ENCODE results near the gene PDLIM5.
"Not testable (repeated sequence)": the region's sequence is repeated elsewhere in the genome, so short reads cannot be mapped to it uniquely, and the experiment has no call there.

The PDLIM5 gene

DNA sequence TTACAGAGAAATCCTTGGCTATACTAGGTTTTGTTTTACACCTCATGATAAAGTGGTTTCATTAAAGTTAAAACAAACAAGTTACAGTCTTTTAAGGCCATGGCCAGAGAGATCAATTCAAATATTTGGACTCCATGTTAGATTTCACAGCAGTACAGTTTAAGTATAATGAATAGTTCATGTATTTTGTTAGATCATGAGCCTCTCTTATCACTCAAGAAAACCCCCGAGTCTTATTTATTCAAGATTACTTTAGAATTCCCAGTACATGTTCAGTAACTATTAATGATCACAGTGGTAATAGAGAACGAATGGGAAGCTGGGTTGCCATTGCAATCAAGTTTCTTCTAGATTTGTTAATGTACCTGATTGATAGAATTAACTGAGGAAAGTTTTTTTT is 15.2 kb downstream of the PDLIM5 start:
- peaks cover 5% of the 10 kb centered on the region for H3K9me3 Mint-ChIP-seq (ENCODE audit: low read depth)
- no peaks in the 10 kb centered on the region for H3K4me1 Mint-ChIP-seq (ENCODE audit: low read depth)
- H3K4me3 Mint-ChIP-seq, result no peak overlapping the region
- no peaks in the 10 kb centered on the region for H3K27me3 Mint-ChIP-seq
- H3K27ac Mint-ChIP-seq, result no peak overlapping the region
- H3K36me3 Mint-ChIP-seq, result peaks cover 14% of the 10 kb centered on the region

DNA sequence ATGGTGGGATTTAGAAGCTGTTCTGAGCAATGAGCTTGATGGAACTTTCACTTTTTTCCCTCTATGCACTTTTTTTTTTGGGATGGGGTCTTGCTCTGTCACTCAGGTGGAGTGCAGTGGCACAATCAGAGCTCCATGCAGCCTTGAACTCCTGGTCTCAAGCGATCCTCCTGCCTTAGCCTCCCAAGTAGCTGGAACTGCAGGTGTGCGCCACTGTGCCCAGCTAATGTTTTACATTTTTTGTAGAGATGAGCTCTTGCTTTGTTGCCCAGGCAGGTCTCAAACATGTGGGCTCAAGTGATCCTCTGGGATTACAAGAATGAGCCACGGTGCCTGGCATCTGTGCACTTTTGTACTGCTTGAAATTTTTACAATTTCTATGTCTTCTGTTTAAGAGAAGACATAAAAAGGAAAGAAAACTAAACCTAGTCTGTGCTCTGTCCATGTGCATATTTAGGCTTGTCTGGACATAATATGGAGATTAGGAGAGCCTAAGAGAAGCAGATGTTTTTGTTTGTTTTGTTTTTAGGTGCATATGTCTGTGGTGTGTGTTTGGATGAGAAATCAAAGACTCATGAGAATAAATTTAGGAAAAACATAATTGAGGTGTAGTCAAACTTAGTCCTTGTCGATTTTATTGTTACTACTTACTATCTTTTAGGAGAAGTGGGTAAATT is 16.5 kb downstream of the PDLIM5 start:
- Mint-ChIP-seq H3K4me3 (no peak overlapping the region), H3K36me3 (peaks cover 14% of the 10 kb centered on the region), H3K4me1 (ENCODE audit: low read depth) (no peaks in the 10 kb centered on the region), H3K27ac (no peak overlapping the region), H3K9me3 (ENCODE audit: low read depth) (peaks cover 5% of the 10 kb centered on the region), H3K27me3 (no peaks in the 10 kb centered on the region)

DNA sequence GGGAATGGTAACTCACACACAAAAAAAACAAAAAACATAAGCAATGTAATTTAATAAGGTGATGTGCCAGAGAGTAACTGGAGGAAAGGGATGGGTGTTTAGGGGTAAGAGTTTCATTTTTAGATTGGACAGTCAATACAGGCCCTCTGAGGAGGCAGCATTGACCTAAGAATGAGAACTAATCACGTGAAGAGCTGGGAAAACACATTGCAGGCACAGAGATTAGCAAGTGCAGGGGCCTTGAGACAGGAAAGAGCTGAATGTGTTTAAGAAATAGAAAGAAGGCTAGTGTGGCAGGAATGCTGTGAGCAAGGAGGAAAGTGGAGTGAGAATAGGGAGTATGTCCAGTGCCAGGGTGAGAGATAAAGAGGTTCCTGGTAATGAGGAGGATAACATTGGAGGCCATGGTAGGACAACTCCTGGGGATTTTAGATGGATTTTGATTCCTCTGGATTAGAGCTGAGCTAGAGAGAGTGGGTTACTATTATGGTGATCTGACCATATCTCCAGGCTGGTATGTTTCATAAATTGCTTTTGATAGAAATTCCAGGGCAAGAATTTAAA is 17.6 kb downstream of the PDLIM5 start:
- Mint-ChIP-seq H3K4me1 (ENCODE audit: low read depth) (no peaks in the 10 kb centered on the region), H3K27ac (no peak overlapping the region), H3K4me3 (no peak overlapping the region), H3K9me3 (ENCODE audit: low read depth) (peaks cover 5% of the 10 kb centered on the region), H3K36me3 (peaks cover 16% of the 10 kb centered on the region), H3K27me3 (no peaks in the 10 kb centered on the region)

DNA sequence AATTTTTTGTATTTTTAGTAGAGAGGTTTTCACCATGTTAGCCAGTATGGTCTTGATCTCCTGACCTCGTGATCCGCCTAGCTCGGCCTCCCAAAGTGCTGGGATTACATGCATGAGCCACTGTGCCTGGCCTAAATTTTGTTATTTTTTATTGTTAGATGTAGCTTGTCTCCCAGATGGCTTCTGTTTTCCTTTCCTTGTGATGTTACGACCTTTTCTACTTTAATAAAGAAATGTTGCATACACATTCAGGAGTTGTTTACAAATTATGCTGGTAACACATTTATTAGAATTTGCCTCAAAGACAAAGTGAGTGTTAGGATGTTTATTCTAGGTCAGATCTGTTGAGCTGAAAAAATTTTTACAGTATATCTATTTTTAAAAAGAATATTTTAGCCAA is 18.4 kb downstream of the PDLIM5 start:
- H3K9me3 Mint-ChIP-seq (ENCODE audit: low read depth), result peaks cover 5% of the 10 kb centered on the region

DNA sequence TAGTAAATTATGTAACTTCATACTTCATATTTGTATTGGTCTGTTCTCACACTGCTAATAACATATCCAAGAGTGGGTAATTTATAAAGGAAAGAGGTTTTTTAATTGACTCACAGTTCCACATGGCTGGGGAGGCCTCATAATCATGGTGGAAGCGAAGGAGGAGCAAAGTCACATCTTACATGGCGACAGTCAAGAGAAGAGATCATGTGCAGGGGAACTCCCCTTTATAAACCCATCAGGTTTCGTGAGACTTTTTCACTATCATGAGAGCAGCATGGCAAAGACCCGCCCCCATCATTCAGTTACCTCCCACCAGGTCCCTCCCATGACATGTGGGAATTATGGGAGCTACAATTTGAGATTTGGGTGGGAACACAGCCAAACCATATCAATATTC is 19.0 kb downstream of the PDLIM5 start:
- not testable (repeated sequence) for H3K4me1 Mint-ChIP-seq (ENCODE audit: low read depth); H3K27me3 Mint-ChIP-seq; H3K27ac Mint-ChIP-seq; H3K9me3 Mint-ChIP-seq (ENCODE audit: low read depth); H3K4me3 Mint-ChIP-seq
- H3K36me3 Mint-ChIP-seq, result peaks cover 15% of the 10 kb centered on the region

More for the DNA sequence above, 18.4 kb downstream of the PDLIM5 start:
- H3K27ac Mint-ChIP-seq, result no peak overlapping the region
- no peaks in the 10 kb centered on the region for H3K27me3 Mint-ChIP-seq
- no peak overlapping the region for H3K4me3 Mint-ChIP-seq
- H3K36me3 Mint-ChIP-seq, result peaks cover 16% of the 10 kb centered on the region
- H3K4me1 Mint-ChIP-seq (ENCODE audit: low read depth), result no peaks in the 10 kb centered on the region

DNA sequence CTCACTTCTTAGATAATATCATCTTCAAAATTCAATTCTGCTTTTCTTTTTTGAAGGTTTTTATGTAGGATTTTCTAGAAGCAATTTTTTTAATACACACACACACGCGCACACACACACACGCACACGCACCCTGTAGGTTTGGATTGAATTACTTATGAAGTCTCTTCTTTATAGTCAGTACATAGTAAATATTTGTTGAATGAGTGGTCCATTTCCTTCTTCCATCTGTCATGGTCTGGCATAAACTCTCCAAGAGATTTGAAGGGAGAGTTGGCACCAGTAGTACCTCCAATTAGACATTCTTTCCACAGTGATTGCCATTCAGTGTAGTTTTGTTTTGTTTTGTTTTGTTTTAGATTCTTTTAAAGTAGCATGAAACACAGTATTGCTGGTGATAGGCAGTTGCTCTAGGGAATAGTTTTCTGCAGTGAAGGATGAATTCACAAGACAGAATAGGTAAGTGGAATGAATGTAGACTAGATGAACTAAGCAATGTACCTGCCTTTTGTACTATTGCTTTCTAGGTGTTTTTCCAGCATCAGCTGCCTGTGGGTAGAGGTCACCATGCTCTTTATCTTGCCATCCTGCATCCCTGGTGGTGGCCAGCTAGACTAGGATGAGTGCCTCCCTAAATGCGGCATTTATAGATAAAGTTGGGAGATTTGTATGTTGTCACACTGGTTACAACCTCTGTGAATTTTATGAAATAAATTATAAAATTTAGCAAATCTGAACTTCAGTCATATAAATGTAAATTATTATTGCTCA is 20.5 kb downstream of the PDLIM5 start:
- no peaks in the 10 kb centered on the region for H3K27me3 Mint-ChIP-seq
- H3K36me3 Mint-ChIP-seq, result peaks cover 14% of the 10 kb centered on the region
- peaks cover 5% of the 10 kb centered on the region for H3K9me3 Mint-ChIP-seq (ENCODE audit: low read depth)
- H3K27ac Mint-ChIP-seq, result no peak overlapping the region
- H3K4me1 Mint-ChIP-seq (ENCODE audit: low read depth), result peaks cover 1% of the 10 kb centered on the region
- no peak overlapping the region for H3K4me3 Mint-ChIP-seq

DNA sequence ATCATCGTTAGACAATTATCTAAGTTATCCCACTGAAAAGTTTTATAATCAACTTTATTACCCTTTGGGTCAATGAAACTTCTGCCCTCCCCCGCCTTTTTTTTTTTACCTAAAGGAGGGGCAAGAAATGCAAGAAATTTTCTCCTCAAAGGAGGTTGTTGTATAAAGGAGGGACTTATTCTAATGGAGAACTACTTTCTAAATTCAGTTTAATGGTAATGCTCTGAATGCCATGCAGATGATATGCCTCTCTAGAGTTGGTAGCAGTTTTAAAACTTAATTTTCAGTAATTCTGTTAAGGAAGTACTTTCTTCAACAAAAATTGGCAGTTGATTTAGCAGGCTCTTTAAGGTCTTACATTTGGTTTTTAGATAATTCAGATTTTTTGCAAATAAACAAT is 23.3 kb downstream of the PDLIM5 start:
- Mint-ChIP-seq H3K36me3 (peaks cover 10% of the 10 kb centered on the region), H3K9me3 (ENCODE audit: low read depth) (peaks cover 5% of the 10 kb centered on the region), H3K27ac (no peak overlapping the region), H3K27me3 (no peaks in the 10 kb centered on the region), H3K4me3 (no peak overlapping the region), H3K4me1 (ENCODE audit: low read depth) (peaks cover 1% of the 10 kb centered on the region)

DNA sequence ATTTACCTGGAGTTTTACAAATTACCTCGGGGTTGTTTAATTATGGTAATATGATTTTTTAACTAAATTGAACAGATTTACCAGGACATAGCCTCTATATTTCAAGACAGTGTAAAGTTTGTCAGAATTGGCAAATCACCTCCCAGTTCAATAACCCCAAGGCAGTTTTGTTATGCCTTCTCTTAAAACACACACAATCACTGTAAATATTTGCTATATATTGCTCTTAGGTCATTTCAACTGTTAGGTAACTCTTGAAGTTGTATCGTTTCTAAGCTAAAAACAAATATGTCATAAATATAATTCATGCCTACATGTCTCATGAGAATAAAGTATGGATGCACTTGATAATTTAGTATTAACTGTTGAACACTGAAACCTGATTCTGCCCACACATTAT is 24.1 kb downstream of the PDLIM5 start:
- no peak overlapping the region for H3K4me3 Mint-ChIP-seq
- H3K4me1 Mint-ChIP-seq (ENCODE audit: low read depth), result peaks cover 4% of the 10 kb centered on the region
- no peaks in the 10 kb centered on the region for H3K27me3 Mint-ChIP-seq
- peaks cover 7% of the 10 kb centered on the region for H3K36me3 Mint-ChIP-seq
- H3K9me3 Mint-ChIP-seq (ENCODE audit: low read depth), result peaks cover under 1% of the 10 kb centered on the region
- H3K27ac Mint-ChIP-seq, result no peak overlapping the region

DNA sequence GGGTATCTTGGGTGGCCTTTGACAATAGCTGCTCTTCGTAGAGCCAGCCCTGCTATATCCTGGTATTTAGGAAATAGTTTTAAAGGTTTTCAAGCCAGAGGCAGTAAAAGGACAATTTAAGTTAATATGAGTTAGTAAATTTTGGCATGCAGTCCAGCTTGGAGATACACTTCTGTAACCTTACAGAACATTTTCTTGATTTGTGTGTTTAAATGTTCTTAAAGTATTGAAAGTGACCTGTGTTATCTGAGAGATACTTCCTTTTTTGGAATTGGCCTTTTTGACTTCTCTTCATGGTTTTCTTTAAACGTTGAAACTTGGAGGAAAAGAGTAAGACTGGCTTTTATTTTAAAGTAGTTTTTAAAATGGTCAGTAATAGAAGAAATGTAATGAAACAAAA is 25.5 kb downstream of the PDLIM5 start:
- no peaks in the 10 kb centered on the region for H3K27me3 Mint-ChIP-seq
- H3K4me3 Mint-ChIP-seq, result no peak overlapping the region

DNA sequence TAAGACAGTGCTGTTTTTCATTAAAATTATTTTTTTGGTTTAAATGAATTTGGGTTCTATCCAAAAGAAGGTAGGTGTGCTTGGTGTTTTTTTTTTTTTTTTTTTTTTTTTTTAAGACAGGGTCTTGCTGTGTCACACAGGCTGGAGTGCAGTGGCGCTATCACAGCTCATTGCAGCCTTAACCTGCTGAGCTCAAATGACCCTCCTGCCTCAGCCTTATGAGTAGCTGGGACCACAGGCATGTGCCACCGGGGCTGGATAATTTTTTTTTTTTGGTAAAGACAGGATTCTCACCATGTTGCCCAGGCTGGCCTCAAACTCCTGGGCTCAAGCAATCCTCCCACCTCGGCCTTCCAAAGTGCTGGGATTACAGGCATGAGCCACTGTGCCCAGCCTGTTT is 27.1 kb downstream of the PDLIM5 start:
- H3K4me1 Mint-ChIP-seq (ENCODE audit: low read depth); H3K9me3 Mint-ChIP-seq (ENCODE audit: low read depth); H3K4me3 Mint-ChIP-seq; H3K27ac Mint-ChIP-seq; H3K27me3 Mint-ChIP-seq; H3K36me3 Mint-ChIP-seq: not testable (repeated sequence)

More for the DNA sequence above, 25.5 kb downstream of the PDLIM5 start:
- Mint-ChIP-seq H3K27ac (no peak overlapping the region), H3K36me3 (peaks cover 7% of the 10 kb centered on the region), H3K4me1 (ENCODE audit: low read depth) (peaks cover 4% of the 10 kb centered on the region), H3K9me3 (ENCODE audit: low read depth) (no peaks in the 10 kb centered on the region)

DNA sequence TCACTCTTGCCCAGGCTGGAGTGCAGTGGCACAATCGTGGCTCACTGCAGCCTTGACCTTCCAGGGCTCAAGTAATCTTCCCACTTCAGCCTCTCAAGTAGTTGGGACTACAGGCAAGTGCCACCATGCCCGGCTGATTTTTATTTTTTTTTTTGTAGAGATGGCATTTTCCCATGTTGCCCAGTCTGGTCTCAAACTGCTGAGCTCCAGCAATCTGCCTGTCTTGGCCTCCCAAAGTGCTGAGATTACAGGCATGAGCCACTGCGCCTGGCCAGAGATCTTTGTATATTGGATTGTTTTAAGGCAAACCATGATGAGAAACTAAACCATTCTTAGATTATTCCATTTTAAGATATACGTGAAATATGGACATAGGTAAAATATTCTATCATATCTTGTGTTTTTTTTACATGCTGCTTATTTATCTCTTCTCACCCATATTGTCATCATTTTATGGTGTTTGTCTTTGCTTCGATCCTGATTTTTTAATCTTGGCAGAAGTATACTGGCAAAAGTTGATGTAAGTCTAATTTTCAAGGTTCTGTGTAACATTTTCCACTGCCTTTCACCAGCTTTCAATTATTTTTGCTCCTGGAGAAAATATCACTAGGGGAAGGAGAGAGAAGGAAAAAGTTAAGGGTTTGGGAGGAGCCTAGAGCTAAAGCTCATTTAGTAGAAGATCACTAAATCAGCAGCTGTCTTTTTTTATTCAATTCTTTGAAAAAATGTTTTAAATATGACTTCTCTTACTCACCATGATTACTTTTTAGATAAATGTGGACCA is 27.8 kb downstream of the PDLIM5 start:
- H3K36me3 Mint-ChIP-seq, result peaks cover 5% of the 10 kb centered on the region
- no peaks in the 10 kb centered on the region for H3K27me3 Mint-ChIP-seq
- H3K9me3 Mint-ChIP-seq (ENCODE audit: low read depth), result no peaks in the 10 kb centered on the region
- H3K27ac Mint-ChIP-seq, result no peak overlapping the region
- H3K4me1 Mint-ChIP-seq (ENCODE audit: low read depth), result peaks cover 4% of the 10 kb centered on the region
- no peak overlapping the region for H3K4me3 Mint-ChIP-seq

DNA sequence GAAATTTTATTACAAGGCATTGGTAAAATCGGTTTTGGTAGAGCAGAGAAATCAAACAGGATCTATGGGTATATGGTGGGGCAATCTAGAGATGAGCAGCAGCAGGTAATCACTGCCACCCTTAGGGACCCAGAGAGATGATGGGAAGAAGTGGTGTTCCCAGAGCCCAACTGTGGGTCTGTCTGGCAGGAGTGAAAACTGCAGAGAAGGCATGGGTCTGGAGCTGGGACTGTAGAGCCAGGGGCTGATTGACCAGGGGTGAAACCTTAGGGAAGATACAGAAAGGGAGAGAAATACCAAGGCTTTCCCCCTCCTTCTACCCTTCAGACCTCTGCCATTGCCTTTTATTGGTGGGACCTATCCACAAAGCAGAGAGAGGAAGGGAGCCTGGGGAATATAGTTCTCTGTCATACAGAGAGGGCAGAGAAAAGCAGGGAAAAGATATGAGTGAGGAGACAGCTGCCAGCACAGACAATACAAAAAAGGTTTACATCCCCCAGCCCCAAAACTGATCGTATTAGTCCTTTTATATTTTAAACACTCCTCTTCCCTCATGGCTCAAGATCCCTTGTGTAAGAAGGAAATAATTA is 28.7 kb downstream of the PDLIM5 start:
- H3K4me1 Mint-ChIP-seq (ENCODE audit: low read depth), result peaks cover 9% of the 10 kb centered on the region
- no peak overlapping the region for H3K27ac Mint-ChIP-seq
- H3K9me3 Mint-ChIP-seq (ENCODE audit: low read depth), result no peaks in the 10 kb centered on the region
- no peak overlapping the region for H3K4me3 Mint-ChIP-seq
- H3K27me3 Mint-ChIP-seq, result no peaks in the 10 kb centered on the region
- peaks cover 8% of the 10 kb centered on the region for H3K36me3 Mint-ChIP-seq

DNA sequence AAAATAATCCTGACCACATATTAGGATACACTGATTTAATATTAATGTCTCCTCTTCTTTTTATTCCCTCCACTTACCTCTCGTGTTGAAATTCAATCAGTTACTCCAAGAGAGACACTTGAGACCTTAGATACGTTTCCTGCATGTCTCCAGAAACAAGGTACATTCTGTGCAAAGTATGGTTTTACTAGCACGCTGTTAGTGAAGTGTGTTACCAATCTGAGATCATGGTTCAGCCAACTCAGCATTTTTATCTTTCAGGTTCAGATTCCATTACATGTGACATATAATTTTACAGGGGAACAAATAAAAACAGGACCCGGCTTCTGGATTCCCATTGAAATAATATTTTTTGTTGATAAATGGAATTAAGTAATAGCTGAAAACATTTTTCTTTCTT is 32.2 kb downstream of the PDLIM5 start:
- peaks cover 6% of the 10 kb centered on the region for H3K36me3 Mint-ChIP-seq
- H3K9me3 Mint-ChIP-seq (ENCODE audit: low read depth), result no peaks in the 10 kb centered on the region
- no peak overlapping the region for H3K4me3 Mint-ChIP-seq
- no peaks in the 10 kb centered on the region for H3K27me3 Mint-ChIP-seq
- peaks cover 8% of the 10 kb centered on the region for H3K4me1 Mint-ChIP-seq (ENCODE audit: low read depth)
- H3K27ac Mint-ChIP-seq, result no peak overlapping the region

DNA sequence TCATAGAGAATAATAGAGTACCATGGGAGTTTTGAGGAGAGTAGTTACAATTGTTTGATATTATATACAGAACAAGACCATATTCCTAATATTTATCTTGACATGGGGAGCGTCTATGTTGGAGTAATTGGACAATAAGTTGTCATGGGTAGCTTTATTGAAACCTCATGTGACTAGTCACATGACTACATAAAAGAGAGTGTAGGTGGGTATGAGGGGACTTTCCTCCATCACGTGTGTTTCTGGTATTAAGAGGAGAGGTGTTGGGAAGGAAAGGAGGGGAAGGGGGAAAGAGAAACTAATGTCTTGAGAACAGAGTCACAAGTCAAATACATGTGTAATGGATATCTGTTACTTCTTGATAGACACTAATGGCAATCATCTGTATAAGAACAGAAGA is 33.1 kb downstream of the PDLIM5 start:
- no peaks in the 10 kb centered on the region for H3K9me3 Mint-ChIP-seq (ENCODE audit: low read depth)
- no peaks in the 10 kb centered on the region for H3K27me3 Mint-ChIP-seq
- H3K4me3 Mint-ChIP-seq, result no peak overlapping the region
- no peak overlapping the region for H3K27ac Mint-ChIP-seq
- H3K36me3 Mint-ChIP-seq, result peaks cover 6% of the 10 kb centered on the region
- peaks cover 8% of the 10 kb centered on the region for H3K4me1 Mint-ChIP-seq (ENCODE audit: low read depth)

DNA sequence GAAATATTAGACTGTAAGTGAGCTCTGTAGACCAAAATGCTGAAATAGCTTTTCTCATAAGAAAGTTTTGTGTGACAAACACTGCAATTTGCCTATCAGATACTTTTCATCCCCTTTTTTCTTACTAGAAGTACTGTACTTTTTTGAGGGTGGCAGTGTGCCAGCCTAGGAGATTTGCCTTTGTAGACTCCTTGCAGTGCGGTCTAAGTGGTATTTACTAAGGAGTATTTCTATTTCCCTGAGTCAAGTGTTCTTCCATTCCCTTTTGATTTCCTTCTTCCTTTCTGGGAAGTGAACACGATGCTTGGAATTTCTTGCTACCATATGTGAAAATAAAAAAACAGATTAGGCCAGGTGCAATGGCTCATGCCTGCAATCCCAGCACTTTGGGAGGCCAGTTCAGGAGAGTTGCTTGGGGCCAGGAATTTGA is 34.6 kb downstream of the PDLIM5 start:
- Mint-ChIP-seq H3K9me3 (ENCODE audit: low read depth) (no peaks in the 10 kb centered on the region), H3K36me3 (peaks cover 3% of the 10 kb centered on the region), H3K4me1 (ENCODE audit: low read depth) (peaks cover 5% of the 10 kb centered on the region), H3K4me3 (no peak overlapping the region), H3K27me3 (no peaks in the 10 kb centered on the region), H3K27ac (no peak overlapping the region)

Measured in activated naive CD8-positive, alpha-beta T cell (primary cell).